Glomerular visceral epithelial cell (primary cell): ENCODE measurements around the gene GSTP1.
"Not testable (repeated sequence)": the region's sequence is repeated elsewhere in the genome, so short reads cannot be mapped to it uniquely, and the experiment has no call there.

ENCODE experiments used
- DNase-seq: peaks from one replicate; pipeline ENCODE4 v3.0.0-alpha.2; 2016; ENCODE audit errors: extremely low spot score

The GSTP1 gene

DNA sequence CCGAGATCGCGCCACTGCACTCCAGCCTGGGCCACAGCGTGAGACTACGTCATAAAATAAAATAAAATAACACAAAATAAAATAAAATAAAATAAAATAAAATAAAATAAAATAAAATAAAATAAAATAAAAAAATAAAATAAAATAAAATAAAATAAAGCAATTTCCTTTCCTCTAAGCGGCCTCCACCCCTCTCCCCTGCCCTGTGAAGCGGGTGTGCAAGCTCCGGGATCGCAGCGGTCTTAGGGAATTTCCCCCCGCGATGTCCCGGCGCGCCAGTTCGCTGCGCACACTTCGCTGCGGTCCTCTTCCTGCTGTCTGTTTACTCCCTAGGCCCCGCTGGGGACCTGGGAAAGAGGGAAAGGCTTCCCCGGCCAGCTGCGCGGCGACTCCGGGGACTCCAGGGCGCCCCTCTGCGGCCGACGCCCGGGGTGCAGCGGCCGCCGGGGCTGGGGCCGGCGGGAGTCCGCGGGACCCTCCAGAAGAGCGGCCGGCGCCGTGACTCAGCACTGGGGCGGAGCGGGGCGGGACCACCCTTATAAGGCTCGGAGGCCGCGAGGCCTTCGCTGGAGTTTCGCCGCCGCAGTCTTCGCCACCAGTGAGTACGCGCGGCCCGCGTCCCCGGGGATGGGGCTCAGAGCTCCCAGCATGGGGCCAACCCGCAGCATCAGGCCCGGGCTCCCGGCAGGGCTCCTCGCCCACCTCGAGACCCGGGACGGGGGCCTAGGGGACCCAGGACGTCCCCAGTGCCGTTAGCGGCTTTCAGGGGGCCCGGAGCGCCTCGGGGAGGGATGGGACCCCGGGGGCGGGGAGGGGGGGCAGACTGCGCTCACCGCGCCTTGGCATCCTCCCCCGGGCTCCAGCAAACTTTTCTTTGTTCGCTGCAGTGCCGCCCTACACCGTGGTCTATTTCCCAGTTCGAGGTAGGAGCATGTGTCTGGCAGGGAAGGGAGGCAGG lies at the start of gene GSTP1:
Gene GSTP1, plus strand, starts transcription at position 566 of the 958 bp plus-strand sequence. Its CDS starts 32 bp downstream, at position 598.
- peak; percentile 96 for DNase-seq

DNA sequence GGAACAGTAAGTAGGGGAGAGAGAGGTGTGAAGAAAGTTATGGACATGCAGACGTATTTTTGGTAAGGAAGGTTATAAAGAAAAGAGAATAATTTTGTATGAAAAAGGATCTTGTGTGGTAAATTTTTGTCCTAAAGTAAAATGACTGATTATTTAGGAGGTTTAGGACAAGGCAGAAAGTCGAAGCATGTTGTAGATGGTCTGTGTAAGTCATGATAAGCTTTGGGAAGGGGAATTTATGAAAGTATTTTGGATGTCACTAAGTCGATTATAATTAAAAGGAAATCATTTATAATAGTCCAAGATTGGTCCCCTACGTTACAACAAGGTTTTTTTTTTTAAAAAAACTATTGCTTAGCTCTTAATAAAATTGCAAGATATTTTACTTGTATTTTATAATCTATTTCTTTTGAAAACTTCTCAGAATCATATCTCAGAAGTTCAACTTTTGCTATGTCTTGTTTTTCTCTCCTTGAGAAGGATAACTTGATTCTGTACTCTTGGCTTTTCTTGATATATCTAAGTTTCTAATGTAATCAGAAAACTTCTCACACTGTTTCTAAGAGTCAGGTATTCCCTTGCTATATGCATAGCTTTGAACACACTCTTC lies 49.4 kb upstream of the GSTP1 start:
- peak; percentile 13 for DNase-seq

DNA sequence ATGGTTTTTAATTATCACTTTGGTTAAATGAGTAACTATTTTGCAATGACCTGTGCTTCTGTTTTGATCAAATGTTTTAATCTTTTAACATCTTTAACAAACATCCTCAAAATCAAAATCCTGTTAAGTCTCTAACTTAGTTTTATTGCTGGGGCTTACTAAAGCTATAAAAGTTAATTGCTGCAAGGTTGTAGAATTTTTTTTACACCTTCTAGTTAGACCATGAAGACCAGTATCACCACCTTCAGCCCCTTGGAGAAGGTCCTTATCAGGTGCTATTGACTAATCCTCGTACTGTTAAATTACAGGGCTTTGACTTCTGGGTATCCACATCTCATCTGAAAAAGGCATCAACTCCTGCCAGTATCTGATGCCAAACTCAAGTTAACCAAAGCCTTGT lies 48.1 kb upstream of the GSTP1 start:
- no peak for DNase-seq

DNA sequence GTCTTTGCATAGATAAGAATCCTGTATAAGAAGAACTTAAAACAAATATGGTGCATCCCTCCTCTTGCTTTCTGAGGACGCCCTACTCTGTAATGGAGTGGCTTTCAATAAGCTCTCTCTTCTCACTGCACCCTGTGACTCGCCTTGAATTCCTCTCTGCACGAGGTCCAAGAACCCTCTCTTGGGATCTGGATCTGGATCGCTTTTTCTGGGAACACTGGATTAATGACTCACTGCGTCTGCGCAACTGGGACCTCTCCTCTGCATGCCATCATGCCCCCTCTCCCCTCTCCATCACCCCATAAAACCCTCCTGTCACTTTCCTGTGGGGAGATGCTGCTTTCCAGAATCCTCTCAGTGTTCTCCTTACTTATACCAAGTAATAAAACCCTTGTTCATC lies 45.3 kb upstream of the GSTP1 start:
- DNase-seq, result no peak

DNA sequence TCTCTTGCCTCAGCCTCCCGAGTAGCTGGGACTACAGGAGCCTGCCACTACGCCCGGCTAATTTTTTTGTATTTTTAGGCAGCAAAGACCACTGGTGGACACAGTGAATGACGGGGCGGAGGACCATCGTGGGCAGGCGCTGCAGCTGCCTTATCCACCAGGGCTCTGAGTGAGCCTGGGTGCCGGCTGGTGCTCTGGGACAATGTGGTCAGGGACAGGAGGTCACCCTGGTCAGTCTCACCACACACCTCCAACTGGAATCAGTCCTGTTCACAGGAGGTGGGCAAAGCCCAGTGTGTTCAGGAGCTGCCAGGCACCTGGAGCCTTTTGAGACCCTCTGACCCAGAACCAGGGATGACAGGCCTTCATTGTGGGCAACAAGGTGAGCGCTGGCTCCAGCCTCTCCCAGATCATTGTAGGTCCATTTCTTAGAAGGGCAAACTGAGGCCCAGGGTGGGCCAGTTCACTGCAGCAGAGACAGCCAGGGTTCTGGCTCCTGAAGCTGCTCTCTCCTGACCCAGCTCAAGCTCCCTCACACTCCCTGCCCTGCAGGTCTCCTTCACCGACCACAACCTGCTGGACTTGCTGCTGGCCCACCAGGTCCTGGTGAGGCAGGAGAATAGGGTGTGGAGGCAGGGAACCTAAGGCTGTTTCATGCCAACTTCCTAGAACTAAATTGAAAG lies 44.6 kb upstream of the GSTP1 start:
- DNase-seq, result no peak

DNA sequence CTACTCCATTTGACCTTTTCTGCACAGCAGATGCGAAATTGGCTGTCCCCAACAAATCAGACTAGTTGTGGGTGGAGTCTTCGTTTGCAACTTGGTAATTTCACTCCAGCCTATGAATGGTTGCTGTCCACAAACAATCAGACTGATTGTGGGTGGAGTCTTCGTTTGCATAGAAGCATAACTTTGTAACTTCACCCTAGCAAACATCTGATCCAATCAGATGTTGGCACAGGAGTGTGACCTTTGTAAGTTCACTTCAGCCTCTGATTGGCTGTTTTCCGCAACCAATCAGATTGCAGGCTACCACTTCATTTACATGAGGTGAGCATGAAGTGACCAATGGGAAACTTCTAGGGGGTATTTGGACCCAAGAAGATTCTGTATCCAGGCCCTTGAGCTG lies 44.1 kb upstream of the GSTP1 start:
- no peak for DNase-seq

DNA sequence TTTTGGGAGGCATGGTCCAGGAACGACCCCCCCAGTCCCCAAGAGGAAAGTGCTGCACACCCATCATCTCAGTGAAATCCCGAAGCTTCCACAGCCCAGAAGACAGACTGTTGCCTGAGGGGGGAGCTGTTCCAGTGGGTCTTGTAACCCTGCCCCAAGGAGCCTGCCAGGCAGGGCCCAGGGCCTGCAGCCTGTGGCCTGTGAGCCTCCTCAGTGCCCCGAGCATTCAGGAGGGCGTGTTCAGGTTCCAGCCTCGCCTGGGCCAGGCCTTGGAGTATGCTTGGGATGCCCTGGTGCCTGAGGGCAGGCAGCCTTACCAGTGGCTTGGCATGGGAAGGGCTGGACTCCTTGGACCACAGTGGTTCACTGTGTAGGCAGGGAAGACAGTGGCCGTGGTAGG lies 42.4 kb upstream of the GSTP1 start:
- no peak for DNase-seq

DNA sequence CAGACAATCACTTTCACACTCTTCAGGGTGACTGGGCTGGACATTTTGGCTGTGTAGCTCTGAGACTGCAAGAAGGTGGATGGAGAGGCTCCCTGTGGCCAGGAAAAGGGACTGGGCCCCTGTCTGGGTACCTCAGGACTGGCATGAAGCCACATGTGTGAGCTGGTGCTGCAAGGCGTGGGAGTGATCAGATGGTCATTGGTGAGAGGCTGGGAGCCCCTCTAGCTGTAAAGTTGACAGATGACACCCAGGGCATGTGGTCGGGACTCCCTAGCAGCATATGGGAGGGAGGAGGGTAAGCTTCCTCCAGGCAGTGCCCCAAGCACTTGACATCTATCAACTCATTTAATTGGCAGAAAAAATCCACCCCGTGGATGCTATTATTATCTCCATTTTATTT lies 41.4 kb upstream of the GSTP1 start:
- DNase-seq, result no peak

DNA sequence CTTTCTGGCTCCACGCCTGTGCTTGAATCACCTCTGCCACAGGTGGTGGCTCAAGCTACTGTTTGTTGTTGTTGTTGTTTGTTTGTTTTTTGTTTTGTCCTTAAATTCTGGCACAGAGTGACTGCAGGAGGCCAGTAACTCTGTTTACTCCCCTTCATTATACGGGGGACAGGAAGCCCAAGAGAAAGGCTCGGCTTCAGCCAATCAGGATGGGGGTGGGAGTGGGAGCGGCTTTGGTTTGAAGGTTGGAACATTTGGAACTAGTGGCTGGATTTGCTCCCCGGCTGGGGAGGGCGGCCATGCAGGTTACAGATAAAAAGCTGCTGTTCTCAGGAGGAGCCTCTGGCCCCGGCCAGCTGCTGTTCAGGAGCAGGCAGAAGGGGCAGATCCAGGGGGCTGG lies 40.6 kb upstream of the GSTP1 start:
- no peak for DNase-seq

DNA sequence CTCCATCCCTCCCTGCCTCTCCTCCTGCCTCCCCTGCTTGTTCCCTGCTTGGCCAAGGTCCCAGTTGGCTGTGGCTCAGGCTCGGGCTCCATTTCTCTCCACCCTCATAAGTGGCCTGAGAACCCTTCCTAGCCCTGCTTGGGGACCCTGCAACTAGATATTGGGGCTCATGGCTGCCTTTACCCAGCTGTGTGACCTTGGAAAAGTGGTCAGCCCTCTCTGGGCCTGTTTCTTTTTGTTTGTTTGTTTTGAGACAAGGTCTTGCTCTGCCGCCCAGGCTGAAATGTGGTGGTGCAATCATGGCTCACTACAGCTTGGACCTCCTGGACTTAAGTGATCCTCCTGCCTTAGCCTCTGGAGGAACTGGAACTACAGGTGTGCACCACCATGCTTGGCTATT lies 40.0 kb upstream of the GSTP1 start:
- no peak for DNase-seq

DNA sequence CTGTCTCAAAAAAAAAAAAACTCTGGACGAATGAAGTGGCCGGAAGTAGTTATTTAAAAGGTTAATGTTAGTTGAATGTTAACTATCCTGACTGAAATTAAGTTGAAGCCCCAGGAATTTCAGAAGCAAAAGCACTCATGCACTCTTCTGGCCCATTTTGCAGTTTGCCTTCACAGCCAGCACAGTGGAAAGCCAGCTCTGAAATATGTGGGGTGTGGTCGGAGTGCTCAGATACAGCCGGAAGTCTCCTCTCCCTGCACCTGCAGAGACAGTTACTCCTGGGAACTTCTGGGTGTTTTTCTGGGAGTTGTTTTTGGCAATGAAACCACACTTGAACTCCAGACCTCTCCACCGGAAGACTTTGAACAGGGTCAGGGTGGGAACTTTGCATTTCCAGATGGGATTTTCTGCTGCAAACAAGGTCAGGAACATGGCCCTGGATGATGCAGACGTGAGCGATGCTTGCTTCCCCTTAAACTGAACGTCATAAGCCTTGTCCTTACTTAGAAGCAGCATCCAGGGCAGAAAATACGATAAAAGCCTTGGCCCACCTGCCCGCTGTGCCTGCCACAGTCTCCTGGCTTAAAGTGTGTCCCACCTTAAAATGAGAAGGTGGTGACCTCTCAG lies 38.9 kb upstream of the GSTP1 start:
- peak; percentile 65 for DNase-seq

DNA sequence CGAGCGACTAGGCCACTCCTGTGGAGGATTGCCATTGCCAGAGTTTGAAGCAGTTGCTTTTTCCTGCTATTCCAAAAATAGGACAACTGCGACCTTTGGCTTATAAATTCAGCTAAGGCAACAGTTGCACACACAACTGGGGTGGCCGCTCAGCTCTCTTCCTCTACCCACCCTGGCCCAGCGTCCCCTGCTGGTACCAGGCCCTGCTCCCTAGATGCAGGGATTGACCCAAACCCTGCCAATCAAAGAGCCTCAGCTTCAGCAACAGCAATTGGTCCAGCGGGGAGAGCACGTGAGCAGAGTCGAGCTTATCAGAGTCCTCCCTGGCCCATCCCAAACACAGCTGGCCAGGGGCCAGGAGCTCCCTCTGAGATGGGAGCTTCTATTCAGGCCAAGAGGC lies 38.3 kb upstream of the GSTP1 start:
- DNase-seq, result no peak

DNA sequence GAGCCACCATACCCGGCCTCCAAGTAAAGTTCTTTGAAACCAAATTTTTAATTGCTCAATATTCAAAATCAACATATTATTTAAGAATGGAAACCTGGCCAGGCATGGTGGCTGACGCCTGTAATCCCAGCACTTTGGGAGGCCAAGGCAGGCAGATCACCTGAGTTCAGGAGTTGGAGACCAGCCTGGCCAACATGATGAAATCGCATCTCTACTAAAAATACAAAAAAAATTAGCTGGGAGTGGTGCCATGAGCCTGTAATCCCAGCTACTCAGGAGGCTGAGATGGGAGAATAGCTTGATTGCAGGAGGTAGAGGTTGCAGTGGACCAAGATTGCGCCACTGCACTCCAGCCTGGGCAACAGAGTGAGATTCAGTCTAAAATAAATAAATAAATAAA lies 35.5 kb upstream of the GSTP1 start:
- DNase-seq, result not testable (repeated sequence)

DNA sequence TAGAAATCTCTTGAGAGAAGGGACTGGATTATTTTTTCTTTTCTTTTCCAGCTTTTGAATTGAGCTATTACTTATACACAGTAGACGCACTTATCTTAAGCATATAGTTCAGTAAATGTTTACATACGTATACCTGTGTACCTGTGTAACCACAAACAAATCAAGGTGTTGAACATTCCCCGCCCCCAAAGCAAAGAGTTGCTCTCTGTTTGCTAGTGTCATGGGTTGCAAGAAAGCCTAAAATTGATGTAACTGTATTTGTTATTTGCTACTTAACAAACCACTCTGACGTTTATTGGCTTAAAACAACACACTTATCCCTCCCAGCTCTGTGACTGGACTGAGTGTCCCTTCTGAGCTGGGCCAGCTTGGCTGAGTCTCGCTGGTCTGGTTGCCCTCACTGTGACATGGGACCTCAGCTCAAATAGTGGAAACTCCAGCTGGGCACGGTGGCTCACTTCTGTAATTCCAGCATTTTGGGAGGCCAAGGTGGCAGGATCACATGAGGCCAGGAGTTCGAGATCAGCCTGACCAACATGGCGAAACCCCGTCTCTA lies 35.0 kb upstream of the GSTP1 start:
- no peak for DNase-seq

DNA sequence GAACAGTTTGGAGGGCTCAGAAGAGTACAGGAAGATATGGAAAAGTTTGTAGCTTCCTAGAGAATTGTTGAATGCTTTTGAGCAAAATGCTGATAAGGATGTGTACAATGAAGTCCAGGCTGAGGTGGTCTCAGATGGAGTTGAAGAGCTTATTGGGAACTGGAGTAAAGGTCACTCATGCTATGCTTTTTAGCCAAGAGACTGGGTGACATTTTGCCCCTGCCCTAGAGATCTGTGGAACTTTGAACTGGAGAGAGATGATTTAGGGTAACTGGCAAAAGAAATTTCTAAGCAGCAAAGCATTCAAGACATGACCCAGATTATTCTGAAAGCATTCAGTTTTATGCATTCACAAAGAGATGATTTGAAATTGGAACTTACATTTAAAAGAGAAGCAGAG lies 32.5 kb upstream of the GSTP1 start:
- DNase-seq, result no peak

DNA sequence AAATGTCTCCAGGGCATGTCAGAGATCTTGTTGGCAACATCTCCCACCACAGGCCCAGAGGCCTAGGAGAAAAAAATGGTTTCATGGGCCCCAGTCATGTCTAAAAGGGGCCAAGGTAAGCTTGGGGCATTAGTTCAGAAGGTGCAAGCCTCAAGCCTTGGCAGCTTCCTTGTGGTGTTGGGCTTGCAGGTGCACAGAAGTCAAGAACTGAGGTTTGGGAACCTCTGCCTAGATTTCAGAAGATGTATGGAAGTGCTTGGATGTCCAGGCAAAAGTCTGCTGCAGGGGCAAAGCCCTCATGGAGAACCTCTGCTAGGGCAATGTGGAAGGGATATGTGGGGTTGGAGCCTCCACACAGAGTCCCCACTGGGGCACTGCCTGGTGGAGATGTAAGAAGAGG lies 31.9 kb upstream of the GSTP1 start:
- DNase-seq, result not testable (repeated sequence)

DNA sequence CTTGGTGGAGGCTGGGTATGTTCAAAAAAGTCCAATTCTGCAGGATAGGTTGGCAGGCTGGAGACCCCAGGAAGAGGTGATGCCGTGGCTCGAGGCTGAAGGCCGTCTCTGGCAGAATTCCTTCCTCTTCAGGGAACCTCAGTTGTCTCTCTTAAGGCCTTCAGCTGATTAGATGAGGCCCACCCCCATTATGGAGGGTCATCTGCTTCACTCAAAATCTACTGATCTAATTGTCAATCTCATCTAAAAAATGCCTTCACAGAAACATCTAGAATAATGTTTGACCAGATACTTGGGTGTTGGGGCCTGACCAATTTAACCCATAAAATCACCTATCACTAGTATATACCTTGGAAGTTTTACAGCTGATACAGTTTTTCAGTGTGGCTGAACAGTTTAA lies 27.4 kb upstream of the GSTP1 start:
- DNase-seq, result no peak

DNA sequence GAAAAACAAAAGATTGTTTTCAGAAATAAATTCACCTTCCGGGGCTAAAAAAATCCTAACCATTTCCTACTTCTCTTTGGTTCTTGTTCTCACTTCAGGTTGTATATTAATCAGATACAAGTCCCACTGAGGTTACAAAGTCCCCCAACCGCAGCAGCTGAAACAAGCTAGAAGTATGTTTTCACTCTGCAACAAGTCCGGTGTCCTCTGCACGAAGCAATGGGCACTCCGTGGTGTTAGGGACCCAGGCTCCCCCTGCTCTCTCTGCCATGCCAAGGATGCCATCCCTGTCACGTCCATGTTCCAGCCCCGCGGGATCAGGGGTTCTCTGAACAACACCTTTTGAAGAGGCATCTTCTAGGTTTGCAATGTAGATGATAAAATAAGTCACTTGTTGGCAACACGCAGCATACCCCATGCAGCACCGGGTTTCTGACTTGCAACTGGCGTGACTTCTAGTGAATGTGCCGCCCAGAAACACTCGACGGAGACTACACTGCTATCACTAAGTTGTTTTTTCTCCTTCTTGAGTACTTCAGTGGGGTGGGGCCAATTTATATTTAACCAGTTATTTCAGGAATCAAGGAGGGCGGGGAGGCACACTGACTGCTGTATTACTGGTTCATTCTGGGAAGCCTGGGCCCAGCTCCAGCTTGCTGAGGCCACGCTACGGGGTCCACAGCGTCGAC lies 25.4 kb upstream of the GSTP1 start:
- DNase-seq, result peak; percentile 77

DNA sequence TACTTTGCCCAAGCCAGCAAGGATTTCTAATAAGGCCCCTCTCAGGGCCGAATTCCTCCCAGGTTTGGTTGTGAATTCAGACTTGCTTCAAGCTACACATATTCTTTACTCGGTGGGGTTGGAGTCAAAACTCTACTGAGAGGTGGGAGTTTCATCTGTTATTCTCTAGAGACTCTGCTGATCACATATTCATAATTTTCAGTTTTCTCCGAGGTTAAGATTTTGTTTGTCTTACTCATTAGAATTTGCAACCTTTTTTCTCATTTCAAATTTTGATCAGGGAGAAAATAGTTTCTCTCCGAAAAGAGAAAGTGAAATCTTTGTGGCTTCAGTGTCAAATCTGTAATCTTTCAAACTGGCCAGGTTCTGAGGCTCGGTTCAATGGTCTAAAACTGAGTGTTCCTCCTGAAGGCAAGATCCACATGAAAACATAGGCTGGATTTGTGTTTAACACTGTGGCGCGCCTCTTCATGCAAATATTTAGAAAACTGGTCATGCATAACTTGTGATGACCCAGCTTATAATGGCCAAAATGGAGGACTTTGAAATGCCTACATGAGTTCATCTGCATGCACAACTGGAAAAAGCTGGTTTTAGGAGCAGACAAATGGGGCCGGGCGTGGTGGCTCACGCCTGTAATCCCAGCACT lies 21.5 kb upstream of the GSTP1 start:
- peak; percentile 75 for DNase-seq

DNA sequence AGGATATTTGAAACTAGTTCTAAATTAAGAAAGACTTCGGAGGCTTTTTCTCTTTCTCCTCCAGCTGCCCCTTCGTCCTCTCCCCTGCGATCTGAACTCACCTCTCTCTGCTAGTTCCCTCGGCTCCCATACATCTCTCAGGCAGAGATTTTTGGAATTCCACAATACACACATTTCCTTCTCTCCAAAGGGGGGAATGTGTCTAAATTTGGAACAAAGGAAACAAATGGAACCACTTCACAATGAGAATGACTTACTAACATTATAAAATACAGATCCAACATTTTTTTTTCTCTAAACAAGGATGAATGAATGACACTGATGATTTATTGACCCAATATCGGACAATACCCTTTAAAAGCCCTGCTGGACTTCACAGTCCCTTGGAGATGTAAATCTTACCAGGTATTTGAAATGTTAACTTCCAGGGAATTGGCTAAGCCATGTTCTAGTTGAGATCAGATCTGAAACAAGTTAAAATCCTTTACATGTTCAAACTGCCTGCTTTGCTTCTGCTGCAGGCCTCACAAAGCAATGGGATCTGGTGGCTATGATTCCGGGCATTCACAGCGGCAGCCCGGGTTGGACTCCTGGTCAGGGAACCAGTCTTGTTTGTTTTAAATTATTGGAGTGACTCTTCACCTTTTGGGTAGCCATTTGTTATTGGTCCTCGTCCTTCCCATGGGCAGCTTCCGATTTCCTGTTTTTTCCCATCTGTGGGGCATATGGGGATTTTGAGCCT lies 20.5 kb upstream of the GSTP1 start:
- peak; percentile 43 for DNase-seq
